Measurements from ENCODE around the gene CYP2A6.
A peak's percentile ranks its signal among the peaks of the same experiment; 100 is the strongest.

Gene CYP2A6

DNA sequence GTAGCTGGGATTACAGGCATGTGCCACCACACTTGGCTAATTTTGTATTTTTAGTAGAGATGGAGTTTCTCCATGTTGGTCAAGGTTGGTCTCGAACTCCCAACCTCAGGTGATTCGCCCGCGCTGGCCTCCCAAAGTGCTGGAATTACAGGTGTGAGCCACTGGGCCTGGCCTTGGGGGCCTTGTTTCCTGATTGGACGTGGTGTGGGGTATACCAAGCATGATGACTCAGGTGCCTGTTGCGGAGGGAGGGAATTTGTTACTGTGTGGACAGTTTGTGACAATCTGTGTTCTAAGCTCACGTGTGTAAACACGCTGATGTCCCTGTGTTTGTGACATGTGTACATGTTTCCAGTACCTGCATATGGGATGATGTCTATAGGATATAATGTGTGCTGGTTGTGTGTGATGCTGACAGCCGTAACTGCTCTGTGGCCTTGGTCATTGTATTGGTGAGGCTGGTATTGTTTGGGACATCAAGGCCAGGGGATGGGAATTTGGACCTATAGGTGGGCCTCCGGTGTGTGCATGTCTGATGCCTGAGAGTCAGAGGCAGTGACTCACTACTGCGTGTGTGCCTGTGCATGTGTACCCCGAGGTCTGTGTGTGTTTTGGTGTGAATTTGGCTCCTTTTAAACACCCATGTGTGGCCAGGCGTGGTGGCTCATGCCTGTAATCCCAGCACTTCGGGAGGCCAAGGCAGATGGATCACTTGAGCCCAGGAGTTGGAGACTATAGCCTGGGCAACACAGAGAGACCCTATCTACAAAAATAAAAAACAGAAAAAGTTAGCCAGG, 52.9 kb downstream of the CYP2A6 start:
- Histone ChIP-seq H3K4me2 (ENCODE audit: low read length) (peak overlapping the region; percentile 85), H3K4me3 (ENCODE audit: low read length) (peak overlapping the region; percentile 79), H3K9me3 (ENCODE audit: insufficient read depth, low read length) (no peaks in the 10 kb centered on the region), H3K27ac (ENCODE audit: low read length) (peak overlapping the region; percentile 90), H3K9ac (ENCODE audit: low read length) (peak overlapping the region; percentile 86; the same call in 1 of the 2 replicates), H3K79me2 (ENCODE audit: low read length) (peaks cover 34% of the 10 kb centered on the region), H3K4me1 (ENCODE audit: low read length) (peaks cover 40% of the 10 kb centered on the region), H3K27me3 (ENCODE audit: low read depth, low read length) (no peaks in the 10 kb centered on the region), H4K20me1 (ENCODE audit: insufficient read depth, low read length) (peaks cover 25% of the 10 kb centered on the region), H3K36me3 (replicated peaks; ENCODE audit: low read depth, low read length) (peaks cover 20% of the 10 kb centered on the region), H2AFZ (ENCODE audit: low read depth, low read length) (no peak overlapping the region)
- TF ChIP-seq, protein P1, sequence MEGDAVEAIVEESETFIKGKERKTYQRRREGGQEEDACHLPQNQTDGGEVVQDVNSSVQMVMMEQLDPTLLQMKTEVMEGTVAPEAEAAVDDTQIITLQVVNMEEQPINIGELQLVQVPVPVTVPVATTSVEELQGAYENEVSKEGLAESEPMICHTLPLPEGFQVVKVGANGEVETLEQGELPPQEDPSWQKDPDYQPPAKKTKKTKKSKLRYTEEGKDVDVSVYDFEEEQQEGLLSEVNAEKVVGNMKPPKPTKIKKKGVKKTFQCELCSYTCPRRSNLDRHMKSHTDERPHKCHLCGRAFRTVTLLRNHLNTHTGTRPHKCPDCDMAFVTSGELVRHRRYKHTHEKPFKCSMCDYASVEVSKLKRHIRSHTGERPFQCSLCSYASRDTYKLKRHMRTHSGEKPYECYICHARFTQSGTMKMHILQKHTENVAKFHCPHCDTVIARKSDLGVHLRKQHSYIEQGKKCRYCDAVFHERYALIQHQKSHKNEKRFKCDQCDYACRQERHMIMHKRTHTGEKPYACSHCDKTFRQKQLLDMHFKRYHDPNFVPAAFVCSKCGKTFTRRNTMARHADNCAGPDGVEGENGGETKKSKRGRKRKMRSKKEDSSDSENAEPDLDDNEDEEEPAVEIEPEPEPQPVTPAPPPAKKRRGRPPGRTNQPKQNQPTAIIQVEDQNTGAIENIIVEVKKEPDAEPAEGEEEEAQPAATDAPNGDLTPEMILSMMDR (IDR thresholded peaks at IDR 0.05; ENCODE audit: low read depth, low read length) = no peak
